ENCODE measurements around the gene ZNF408. TPM values are rescaled to one million over a fixed set of nuclear protein-coding genes. Genes with fewer than 3 reads are reported as not detected.
"Not testable (repeated sequence)": the region's sequence is repeated elsewhere in the genome, so short reads cannot be mapped to it uniquely, and the experiment has no call there.

Gene ZNF408
- total RNA-seq (2014; rRNA removed; shearing (Covaris generic); ENCODE audit: low replicate concordance): 12.2 and 21.8 TPM in 2 replicates

GRCh38 chr11:46700241-46701077, at the start of gene ZNF408, which contains the start of gene ARHGAP1:
ZNF408 (plus strand) TSS chr11:46701031; CDS start chr11:46701048, 17 bp downstream.
ARHGAP1 (minus strand) TSS chr11:46700619; CDS start chr11:46696107, 4,512 bp downstream.
- DNase-seq (ENCODE audit: low read depth): peak; percentile 94
- in situ Hi-C loops (cut with HindIII; ENCODE audit: low pct_unique_long_range_greater_than_20kb, low sequenced_read_pairs): no loop called here

- no peak for DNase-seq (ENCODE audit: low read depth)
Measured at GRCh38 chr11:46655631-46656030, 45.2 kb upstream of the ZNF408 start.

DNA sequence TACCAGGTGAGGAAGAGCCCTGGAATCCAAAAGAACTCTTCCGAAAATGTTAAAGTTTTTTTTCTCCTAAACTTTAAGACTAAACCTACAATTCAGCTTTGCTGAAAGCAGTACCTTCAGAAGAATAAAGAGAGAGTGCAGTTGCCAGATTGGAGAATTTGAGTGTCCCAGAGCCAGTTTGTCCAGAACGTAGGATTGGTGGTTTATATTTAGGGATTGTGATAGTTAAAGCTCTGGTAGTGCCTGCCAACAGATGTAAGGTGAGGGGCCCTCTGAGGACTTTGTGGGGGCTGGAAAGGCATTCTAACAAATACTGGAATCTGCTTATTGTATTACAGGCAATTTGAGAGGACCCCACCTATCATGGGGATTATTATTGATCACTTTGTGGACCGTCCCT, 43.6 kb upstream of the ZNF408 start:
- no peak for DNase-seq (ENCODE audit: low read depth)
- in situ Hi-C loops (cut with HindIII; ENCODE audit: low pct_unique_long_range_greater_than_20kb, low sequenced_read_pairs): no loop called here

More at GRCh38 chr11:46655631-46656030, 45.2 kb upstream of the ZNF408 start:
- in situ Hi-C loops (cut with HindIII; ENCODE audit: low pct_unique_long_range_greater_than_20kb, low sequenced_read_pairs): no loop called here

GRCh38 chr11:46658259-46658658, 42.6 kb upstream of the ZNF408 start:
- no peak for DNase-seq (ENCODE audit: low read depth)
- in situ Hi-C loops (cut with HindIII; ENCODE audit: low pct_unique_long_range_greater_than_20kb, low sequenced_read_pairs): no loop called here

DNA sequence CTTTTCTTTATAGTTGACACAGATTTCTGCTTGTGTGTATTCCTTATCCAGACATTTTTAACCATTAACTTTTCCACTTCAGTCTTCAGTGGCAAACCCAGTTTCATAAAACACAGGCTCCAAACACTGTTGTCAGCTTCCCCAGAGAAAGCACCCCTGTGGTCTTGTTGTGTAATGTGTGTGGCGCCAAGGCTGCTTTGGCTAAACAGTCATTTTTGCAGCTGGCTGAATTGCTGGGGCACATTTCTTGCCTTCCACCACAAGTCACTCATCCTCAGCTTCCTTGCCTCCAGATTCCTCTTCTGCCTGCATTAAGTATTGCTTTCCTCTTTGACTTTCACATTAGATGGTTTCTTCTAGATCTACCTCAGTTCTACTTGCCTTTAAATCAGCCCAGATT, 40.9 kb upstream of the ZNF408 start:
- DNase-seq (ENCODE audit: low read depth): no peak
- in situ Hi-C loops (cut with HindIII; ENCODE audit: low pct_unique_long_range_greater_than_20kb, low sequenced_read_pairs): no loop called here

- no peak for DNase-seq (ENCODE audit: low read depth)
Measured at GRCh38 chr11:46661836-46662235, 39.0 kb upstream of the ZNF408 start.

DNA sequence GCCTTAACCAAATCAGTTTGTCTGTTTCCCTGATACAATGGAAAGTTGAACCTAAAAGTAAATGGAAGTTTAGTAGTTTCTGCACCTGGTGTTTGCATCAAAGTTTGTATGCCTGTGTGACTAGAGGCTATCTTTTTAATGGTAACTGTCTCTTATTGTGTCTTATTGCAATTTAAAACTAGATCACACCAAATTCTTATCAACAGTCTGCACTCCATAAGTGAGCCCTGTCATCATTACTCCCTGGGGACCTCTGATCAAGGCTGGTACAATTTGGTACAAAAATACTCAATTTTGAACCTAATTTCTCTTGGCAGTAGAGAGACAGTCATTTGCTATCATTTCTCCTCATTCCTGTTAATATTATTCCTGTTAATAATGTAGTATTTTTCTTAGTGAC, 38.5 kb upstream of the ZNF408 start:
- in situ Hi-C loops (cut with HindIII; ENCODE audit: low pct_unique_long_range_greater_than_20kb, low sequenced_read_pairs): no loop called here

More at GRCh38 chr11:46661836-46662235, 39.0 kb upstream of the ZNF408 start:
- in situ Hi-C loops (cut with HindIII; ENCODE audit: low pct_unique_long_range_greater_than_20kb, low sequenced_read_pairs): no loop called here

GRCh38 chr11:46663277-46663940, 37.4 kb upstream of the ZNF408 start:
- no peak for DNase-seq (ENCODE audit: low read depth)
- in situ Hi-C loops (cut with HindIII; ENCODE audit: low pct_unique_long_range_greater_than_20kb, low sequenced_read_pairs): no loop called here

More for the DNA sequence above, 38.5 kb upstream of the ZNF408 start:
- no peak for DNase-seq (ENCODE audit: low read depth)

DNA sequence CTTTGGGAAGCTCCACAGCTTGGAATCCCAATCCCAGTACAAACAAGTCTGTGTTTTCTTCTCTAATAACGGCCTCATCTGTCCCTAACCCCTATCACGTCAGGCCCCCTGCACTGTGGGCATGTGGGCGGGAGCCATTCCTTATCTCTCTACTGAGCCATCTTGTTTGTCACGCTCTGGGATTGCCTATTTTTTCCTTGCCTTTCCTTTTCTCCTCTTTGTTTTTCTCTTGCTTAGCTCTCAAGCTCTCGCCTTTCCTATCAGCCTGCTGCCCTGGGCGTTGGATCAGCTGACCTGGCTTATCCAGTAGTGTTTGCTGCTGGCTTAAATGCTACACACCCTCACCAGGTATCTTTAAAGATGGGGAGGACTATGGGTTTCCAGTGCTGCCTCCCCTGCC, 36.2 kb upstream of the ZNF408 start:
- in situ Hi-C loops (cut with HindIII; ENCODE audit: low pct_unique_long_range_greater_than_20kb, low sequenced_read_pairs): no loop called here

GRCh38 chr11:46665356-46665755, 35.5 kb upstream of the ZNF408 start:
- DNase-seq (ENCODE audit: low read depth): no peak
- in situ Hi-C loops (cut with HindIII; ENCODE audit: low pct_unique_long_range_greater_than_20kb, low sequenced_read_pairs): no loop called here

More for the DNA sequence above, 36.2 kb upstream of the ZNF408 start:
- no peak for DNase-seq (ENCODE audit: low read depth)

DNA sequence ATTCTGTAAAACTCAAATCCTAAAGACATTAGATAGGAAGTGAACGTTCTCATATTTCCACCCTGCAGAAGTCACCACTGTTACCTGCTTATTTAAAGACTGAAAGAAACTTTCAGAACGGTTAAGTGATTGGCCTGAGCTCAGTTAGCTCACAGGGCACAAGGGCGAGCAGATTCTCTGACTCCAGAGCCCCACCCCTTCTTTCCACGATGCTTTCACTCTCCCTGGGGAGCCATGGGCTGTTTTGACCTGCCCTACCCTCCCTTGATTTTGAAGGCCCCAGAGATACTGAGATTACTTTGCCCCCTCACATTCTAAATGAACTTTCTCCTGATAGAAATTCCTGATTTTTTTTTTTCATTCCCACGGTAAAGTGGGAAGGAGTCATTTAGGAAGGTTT, 34.3 kb upstream of the ZNF408 start:
- DNase-seq (ENCODE audit: low read depth): no peak
- in situ Hi-C loops (cut with HindIII; ENCODE audit: low pct_unique_long_range_greater_than_20kb, low sequenced_read_pairs): no loop called here

GRCh38 chr11:46667043-46667481, 33.8 kb upstream of the ZNF408 start:
- DNase-seq (ENCODE audit: low read depth): no peak
- in situ Hi-C loops (cut with HindIII; ENCODE audit: low pct_unique_long_range_greater_than_20kb, low sequenced_read_pairs): no loop called here

DNA sequence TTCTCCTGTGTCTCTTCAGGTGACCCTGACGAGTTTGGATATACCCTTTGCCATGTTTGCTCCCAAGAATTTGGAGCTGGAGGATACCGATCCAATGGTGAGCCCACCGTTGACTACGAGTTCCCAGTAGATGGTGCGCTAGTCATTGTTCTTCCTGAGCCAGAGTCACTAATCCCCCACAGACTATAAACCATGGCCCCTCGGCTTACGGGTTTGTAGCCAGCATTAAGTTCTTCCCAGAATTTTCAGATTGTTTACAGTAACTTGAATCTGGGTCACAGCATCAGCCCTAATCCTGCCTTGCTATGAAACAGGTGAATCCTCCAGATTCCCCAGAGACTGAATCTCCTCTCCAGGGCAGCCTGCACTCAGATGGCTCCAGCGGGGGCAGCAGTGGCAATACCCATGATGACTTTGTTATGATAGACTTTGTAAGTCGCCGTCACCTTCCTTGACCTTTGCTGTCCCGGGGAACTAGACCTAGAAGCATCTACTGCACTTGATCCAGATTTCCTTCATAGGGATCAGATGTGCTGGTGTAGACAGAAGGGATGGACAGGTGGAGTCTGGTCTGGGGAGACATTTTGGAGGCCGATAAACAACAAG, 32.2 kb upstream of the ZNF408 start:
- no peak for DNase-seq (ENCODE audit: low read depth)
- in situ Hi-C loops (cut with HindIII; ENCODE audit: low pct_unique_long_range_greater_than_20kb, low sequenced_read_pairs): no loop called here

GRCh38 chr11:46669711-46670139, 31.1 kb upstream of the ZNF408 start:
- in situ Hi-C loops (cut with HindIII; ENCODE audit: low pct_unique_long_range_greater_than_20kb, low sequenced_read_pairs): no loop called here
- no peak for DNase-seq (ENCODE audit: low read depth)

- DNase-seq (ENCODE audit: low read depth); in situ Hi-C loops (cut with HindIII; ENCODE audit: low pct_unique_long_range_greater_than_20kb, low sequenced_read_pairs): not testable (repeated sequence)
Measured at GRCh38 chr11:46670521-46670920, 30.3 kb upstream of the ZNF408 start.

DNA sequence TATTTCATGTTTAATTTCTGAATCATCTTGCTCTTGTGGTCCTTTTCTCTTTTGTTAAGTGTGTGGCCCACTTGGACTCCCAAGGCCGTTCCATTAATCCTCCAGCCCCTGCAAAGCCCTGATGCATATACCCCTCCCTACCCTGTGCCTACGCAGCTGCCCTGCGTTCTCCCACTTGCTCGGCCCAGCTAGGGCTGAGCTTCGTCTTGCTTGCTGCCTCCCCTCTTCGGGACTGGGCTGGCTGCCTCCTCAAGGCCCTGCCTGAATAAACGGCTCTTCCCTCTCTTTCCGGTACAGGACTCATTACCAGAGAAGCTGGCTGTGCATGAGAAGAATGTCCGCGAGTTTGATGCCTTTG, 28.9 kb upstream of the ZNF408 start:
- in situ Hi-C loops (cut with HindIII; ENCODE audit: low pct_unique_long_range_greater_than_20kb, low sequenced_read_pairs): no loop called here

DNA sequence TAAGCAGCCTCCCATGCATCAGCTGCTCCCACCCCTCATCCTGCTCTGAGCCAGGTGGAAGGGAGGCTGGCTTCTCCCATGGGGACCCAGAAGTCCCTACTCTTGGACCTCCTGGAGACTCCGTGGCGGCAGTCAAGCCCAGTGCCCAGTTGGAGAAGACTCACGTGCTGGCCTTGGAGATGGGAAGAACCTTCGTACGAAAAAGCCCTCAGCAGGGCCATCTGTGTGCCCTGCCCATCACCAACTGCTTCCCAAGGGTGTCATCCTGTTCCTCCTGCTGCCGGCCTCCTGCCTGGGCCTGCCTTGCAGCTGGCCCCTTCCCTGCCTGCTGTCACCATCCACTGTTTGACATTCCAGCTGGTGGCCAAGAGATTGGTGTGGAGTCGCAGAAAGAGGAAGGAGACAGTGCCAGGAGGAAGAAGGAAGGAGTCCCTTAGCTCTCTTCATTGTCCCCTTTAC, 28.4 kb upstream of the ZNF408 start:
- DNase-seq (ENCODE audit: low read depth): no peak
- in situ Hi-C loops (cut with HindIII; ENCODE audit: low pct_unique_long_range_greater_than_20kb, low sequenced_read_pairs): no loop called here

More for the DNA sequence above, 28.9 kb upstream of the ZNF408 start:
- DNase-seq (ENCODE audit: low read depth): no peak

DNA sequence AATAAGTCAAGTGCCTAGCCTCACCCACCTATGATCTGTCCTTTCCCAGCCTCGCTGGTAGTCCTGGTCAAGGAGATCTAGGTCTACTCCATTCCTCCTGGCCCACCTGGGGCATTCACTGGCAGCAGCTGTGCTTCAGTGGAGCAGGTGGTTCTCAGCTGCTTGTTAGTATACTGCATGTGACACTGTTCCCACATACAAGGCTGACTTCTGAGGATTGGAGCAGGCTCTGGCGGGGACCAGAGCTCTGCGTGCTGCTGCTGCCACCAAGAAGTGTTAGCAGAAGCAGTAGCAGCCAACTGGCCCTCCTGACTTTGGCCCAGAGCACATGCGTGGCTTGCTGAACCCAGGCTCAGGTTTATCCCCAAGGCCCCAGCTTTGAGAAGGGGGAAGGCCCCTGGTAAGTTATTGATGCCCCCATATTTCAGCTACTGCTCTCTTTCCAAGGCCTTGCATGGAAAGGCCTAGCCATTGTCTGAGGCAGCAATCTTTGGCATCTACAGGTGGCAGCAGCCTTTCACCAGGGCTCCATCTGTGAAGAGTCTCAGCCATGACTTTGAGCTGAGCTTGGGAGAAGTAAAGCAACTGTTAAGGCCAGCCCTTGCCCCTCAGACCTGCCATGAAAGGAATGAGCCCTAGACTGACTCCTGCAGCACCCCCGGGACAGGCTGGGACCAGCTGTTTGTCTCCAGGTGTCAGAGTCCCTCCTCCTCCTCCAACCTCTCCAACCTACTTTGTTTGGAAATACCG, 26.9 kb upstream of the ZNF408 start:
- DNase-seq (ENCODE audit: low read depth): no peak
- in situ Hi-C loops (cut with HindIII; ENCODE audit: low pct_unique_long_range_greater_than_20kb, low sequenced_read_pairs): no loop called here
